NK-92 (cell line): ENCODE measurements around the gene AGAP1.

Experiments used
- DNase-seq: peaks from one replicate; lab custom pipeline; 2025; ENCODE audit not compliant: unreplicated experiment; lab: John Stamatoyannopoulos, UW

AGAP1 gene

GRCh38 chr2:236171680-236172254 is 677.9 kb downstream of the AGAP1 start:
- no peak for DNase-seq

- no peak for DNase-seq
Measured at GRCh38 chr2:236172255-236173035, 678.6 kb downstream of the AGAP1 start.

GRCh38 chr2:236173036-236173728 is 679.3 kb downstream of the AGAP1 start:
- no peak for DNase-seq

- DNase-seq, result no peak
Measured at GRCh38 chr2:236173729-236174607, 680.1 kb downstream of the AGAP1 start.

- no peak for DNase-seq
Measured at GRCh38 chr2:236175548-236176150, 681.8 kb downstream of the AGAP1 start.

- no peak for DNase-seq
Measured at GRCh38 chr2:236176417-236176816, 682.6 kb downstream of the AGAP1 start.

- DNase-seq, result no peak
Measured at GRCh38 chr2:236176951-236177350, 683.1 kb downstream of the AGAP1 start.

GRCh38 chr2:236177604-236177966 is 683.7 kb downstream of the AGAP1 start:
- DNase-seq, result no peak

- DNase-seq, result no peak
Measured at GRCh38 chr2:236177967-236178889, 684.4 kb downstream of the AGAP1 start.

- no peak for DNase-seq
Measured at GRCh38 chr2:236178890-236179235, 685.0 kb downstream of the AGAP1 start.

GRCh38 chr2:236179236-236180075 is 685.6 kb downstream of the AGAP1 start:
- no peak for DNase-seq

- DNase-seq, result no peak
Measured at GRCh38 chr2:236180076-236180816, 686.4 kb downstream of the AGAP1 start.

GRCh38 chr2:236180831-236181453 is 687.1 kb downstream of the AGAP1 start:
- DNase-seq, result no peak
